ENCODE measurements around the gene ERC1. TPM values are rescaled to one million over a fixed set of nuclear protein-coding genes. Genes with fewer than 3 reads are reported as not detected.

The ERC1 gene
- total RNA-seq, 2 experiments from 2014 or later = 40.1 to 49.6 TPM

DNA sequence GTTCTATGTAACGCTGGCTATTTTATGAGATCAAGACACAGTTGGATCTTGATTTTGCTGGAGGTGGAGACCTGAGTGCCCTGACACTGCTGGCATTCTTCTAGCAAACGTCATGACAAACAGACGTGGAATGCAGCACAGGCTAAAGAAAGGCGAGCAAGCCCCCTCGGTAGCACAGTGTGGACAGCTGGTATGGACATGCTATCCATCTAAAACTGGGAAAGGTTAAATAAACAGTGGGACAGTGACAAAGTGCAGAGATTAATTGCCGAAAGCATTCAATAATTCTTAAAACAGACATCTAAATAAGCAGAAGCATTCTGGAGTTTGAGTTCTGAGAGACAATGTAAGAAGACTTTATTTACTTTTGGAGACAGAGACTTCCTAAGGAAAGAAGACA, 366.1 kb downstream of the ERC1 start:
- Mint-ChIP-seq H3K4me3 (no peak overlapping the region), H3K9me3 (no peaks in the 10 kb centered on the region), H3K27me3 (no peaks in the 10 kb centered on the region), H3K36me3 (ENCODE audit: low read depth) (peaks cover 8% of the 10 kb centered on the region), H3K4me1 (ENCODE audit: low read depth) (no peaks in the 10 kb centered on the region), H3K27ac (no peak overlapping the region)
- H3K4me3 ChIP-seq (ENCODE audit: low read length) = no peak overlapping the region
- intact Hi-C loops (cut with DNase I, micrococcal nuclease) = no loop called here
- no peak for ATAC-seq (ENCODE audit: poor library complexity)
- H3K4me1 ChIP-seq (ENCODE audit: insufficient read depth, low read length) = no peaks in the 10 kb centered on the region
- H3K36me3 ChIP-seq (ENCODE audit: insufficient read depth, low read length) = peaks cover 2% of the 10 kb centered on the region
- CTCF ChIA-PET = no interaction called here
- no peak for DNase-seq
- TF ChIP-seq, protein P1, sequence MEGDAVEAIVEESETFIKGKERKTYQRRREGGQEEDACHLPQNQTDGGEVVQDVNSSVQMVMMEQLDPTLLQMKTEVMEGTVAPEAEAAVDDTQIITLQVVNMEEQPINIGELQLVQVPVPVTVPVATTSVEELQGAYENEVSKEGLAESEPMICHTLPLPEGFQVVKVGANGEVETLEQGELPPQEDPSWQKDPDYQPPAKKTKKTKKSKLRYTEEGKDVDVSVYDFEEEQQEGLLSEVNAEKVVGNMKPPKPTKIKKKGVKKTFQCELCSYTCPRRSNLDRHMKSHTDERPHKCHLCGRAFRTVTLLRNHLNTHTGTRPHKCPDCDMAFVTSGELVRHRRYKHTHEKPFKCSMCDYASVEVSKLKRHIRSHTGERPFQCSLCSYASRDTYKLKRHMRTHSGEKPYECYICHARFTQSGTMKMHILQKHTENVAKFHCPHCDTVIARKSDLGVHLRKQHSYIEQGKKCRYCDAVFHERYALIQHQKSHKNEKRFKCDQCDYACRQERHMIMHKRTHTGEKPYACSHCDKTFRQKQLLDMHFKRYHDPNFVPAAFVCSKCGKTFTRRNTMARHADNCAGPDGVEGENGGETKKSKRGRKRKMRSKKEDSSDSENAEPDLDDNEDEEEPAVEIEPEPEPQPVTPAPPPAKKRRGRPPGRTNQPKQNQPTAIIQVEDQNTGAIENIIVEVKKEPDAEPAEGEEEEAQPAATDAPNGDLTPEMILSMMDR (IDR thresholded peaks at IDR 0.05) = no peak
- H3K27me3 ChIP-seq (ENCODE audit: control insufficient read depth in 1 of 2, insufficient read depth in 2 of 2, low read length in 2 of 2) = no peaks in the 10 kb centered on the region
- no peak overlapping the region for H3K27ac ChIP-seq (ENCODE audit: low read depth in 1 of 2, low read length in 2 of 2)
- no peaks in the 10 kb centered on the region for H3K9me3 ChIP-seq (ENCODE audit: control insufficient read depth in 1 of 2, insufficient read depth in 1 of 2, low read length in 2 of 2)
- POLR2A ChIA-PET = no interaction called here

DNA sequence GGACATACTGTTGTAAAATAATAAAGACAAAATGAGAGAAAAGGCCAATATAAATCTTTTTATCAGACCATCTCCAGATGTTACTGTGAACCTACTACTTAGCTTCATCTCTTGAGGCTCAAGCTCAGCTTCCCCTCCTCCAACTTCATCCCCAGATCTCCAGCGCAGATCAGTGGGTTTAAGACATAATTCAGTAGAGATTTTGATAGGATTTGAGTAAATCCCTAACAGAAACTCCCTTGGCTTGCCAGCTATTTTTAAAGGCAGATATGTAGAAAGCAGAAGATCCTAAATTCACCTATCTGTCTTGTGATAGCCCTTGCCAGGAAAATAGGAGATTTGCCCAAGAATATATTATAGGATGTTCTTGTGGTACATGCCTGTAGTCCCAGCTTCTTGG, 366.7 kb downstream of the ERC1 start:
- Mint-ChIP-seq H3K4me3 (no peak overlapping the region), H3K36me3 (ENCODE audit: low read depth) (peaks cover 5% of the 10 kb centered on the region), H3K27me3 (no peaks in the 10 kb centered on the region), H3K9me3 (no peaks in the 10 kb centered on the region), H3K27ac (no peak overlapping the region), H3K4me1 (ENCODE audit: low read depth) (no peaks in the 10 kb centered on the region)
- no peaks in the 10 kb centered on the region for H3K4me1 ChIP-seq (ENCODE audit: insufficient read depth, low read length)
- intact Hi-C loops (cut with DNase I, micrococcal nuclease) = no loop called here
- no peaks in the 10 kb centered on the region for H3K9me3 ChIP-seq (ENCODE audit: control insufficient read depth in 1 of 2, insufficient read depth in 1 of 2, low read length in 2 of 2)
- H3K27ac ChIP-seq (ENCODE audit: low read depth in 1 of 2, low read length in 2 of 2) = no peak overlapping the region
- ChIA-PET POLR2A (no interaction called here), CTCF (no interaction called here)
- DNase-seq = no peak
- H3K27me3 ChIP-seq (ENCODE audit: control insufficient read depth in 1 of 2, insufficient read depth in 2 of 2, low read length in 2 of 2) = no peaks in the 10 kb centered on the region
- TF ChIP-seq, protein P1 (IDR thresholded peaks at IDR 0.05) = no peak
- H3K36me3 ChIP-seq (ENCODE audit: insufficient read depth, low read length) = peaks cover 2% of the 10 kb centered on the region
- no peak overlapping the region for H3K4me3 ChIP-seq (ENCODE audit: low read length)
- no peak for ATAC-seq (ENCODE audit: poor library complexity)

DNA sequence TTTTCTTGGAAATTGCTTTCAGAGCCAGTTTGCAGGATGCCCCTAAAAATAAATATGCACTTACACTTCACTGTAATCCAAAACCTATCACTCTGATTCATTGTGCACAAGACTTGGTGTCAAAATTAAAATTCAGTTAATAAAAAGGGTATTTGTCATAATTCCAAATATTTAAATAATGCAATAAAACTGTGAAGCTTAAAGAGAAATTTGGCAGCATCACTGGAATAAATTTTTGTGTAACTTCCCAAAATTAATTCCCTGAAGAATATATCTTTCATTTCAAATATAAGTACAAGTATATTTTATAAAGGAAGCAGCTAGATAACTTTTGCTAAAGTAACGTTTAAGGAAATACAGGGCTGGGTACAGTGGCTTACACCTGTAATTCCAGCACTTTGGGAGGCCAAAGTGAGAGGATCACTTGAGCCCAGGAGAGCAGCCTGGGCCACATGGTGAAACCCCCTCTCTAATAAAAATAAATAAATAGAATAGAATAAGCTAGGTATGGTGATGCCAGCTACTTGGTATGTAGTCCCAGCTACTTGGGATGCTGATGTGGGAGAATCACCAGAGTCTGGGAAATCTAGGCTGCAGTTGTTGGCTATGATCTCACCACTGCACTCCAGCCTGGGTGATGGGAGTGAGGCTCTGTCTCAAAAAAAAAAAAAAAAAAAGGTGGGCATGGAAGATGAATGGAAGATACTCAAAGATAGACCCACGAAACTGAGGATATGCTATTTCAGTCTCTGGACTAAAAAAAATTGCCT, 369.6 kb downstream of the ERC1 start:
- Histone ChIP-seq H3K27ac (ENCODE audit: low read depth in 1 of 2, low read length in 2 of 2) (no peak overlapping the region), H3K36me3 (ENCODE audit: insufficient read depth, low read length) (no peaks in the 10 kb centered on the region), H3K27me3 (ENCODE audit: control insufficient read depth in 1 of 2, insufficient read depth in 2 of 2, low read length in 2 of 2) (no peaks in the 10 kb centered on the region), H3K4me1 (ENCODE audit: insufficient read depth, low read length) (no peaks in the 10 kb centered on the region), H3K9me3 (ENCODE audit: control insufficient read depth in 1 of 2, insufficient read depth in 1 of 2, low read length in 2 of 2) (no peaks in the 10 kb centered on the region), H3K4me3 (ENCODE audit: low read length) (no peak overlapping the region)
- Mint-ChIP-seq H3K9me3 (peaks cover 2% of the 10 kb centered on the region), H3K4me1 (ENCODE audit: low read depth) (no peaks in the 10 kb centered on the region), H3K4me3 (no peak overlapping the region), H3K27me3 (no peaks in the 10 kb centered on the region), H3K27ac (no peak overlapping the region), H3K36me3 (ENCODE audit: low read depth) (no peaks in the 10 kb centered on the region)
- TF ChIP-seq, protein P1 (IDR thresholded peaks at IDR 0.05) = no peak
- CTCF ChIA-PET = interaction anchor here (0.6 kb wide), 2 partner anchors 62 to 344 kb away, joined by 3 to 4 read pairs; no protein-coding TSS in a partner anchor
- POLR2A ChIA-PET = no interaction called here
- DNase-seq = no peak
- ATAC-seq (ENCODE audit: poor library complexity) = no peak
- intact Hi-C loops (cut with DNase I, micrococcal nuclease) = no loop called here
